NT2/D1 (cell line): Measurements from ENCODE around the gene KIAA0586.

Experiments
- DNase-seq: peaks from one replicate; pipeline ENCODE4 v3.0.0-alpha.2; 2011; ENCODE audit warnings: low read depth, low spot score
- H3K27me3 ChIP-seq: 2 replicates; pipeline ENCODE4 v1.6.0; 2011; ENCODE audit warnings: mild to moderate bottlenecking; ENCODE audit not compliant: insufficient read length, insufficient read depth
- H3K36me3 ChIP-seq: 2 replicates; pipeline ENCODE4 v1.6.1; 2011; ENCODE audit warnings: mild to moderate bottlenecking, low read length, mixed read lengths; ENCODE audit not compliant: insufficient read depth, insufficient read length
- H3K4me1 ChIP-seq: 2 replicates; pipeline ENCODE4 v1.5.1; 2011; ENCODE audit not compliant: insufficient read depth, insufficient read length
- H3K4me3 ChIP-seq: 2 replicates; pipeline ENCODE4 v1.5.1; 2011; ENCODE audit warnings: low read depth; ENCODE audit not compliant: insufficient read length
- H3K9ac ChIP-seq: 2 replicates; pipeline ENCODE4 v1.6.0; 2011; ENCODE audit warnings: low read depth; ENCODE audit not compliant: insufficient read length
- H3K9me3 ChIP-seq: 2 replicates; pipeline ENCODE4 v1.5.1; 2011; ENCODE audit warnings: mild to moderate bottlenecking, low read length; ENCODE audit not compliant: insufficient read depth
- SUZ12 ChIP-seq: IDR thresholded peaks from 2 replicates; pipeline ENCODE4 v1.6.1; 2011; ENCODE audit not compliant: insufficient read length, insufficient read depth; ENCODE audit errors: extremely low read depth
- YY1 ChIP-seq: IDR thresholded peaks from 2 replicates; pipeline ENCODE4 v1.6.1; 2011; ENCODE audit not compliant: insufficient read length, insufficient read depth
- ZNF274 ChIP-seq: IDR thresholded peaks from 2 replicates; pipeline ENCODE4 v1.6.1; 2011; ENCODE audit warnings: mild to moderate bottlenecking, low read depth, low read length

The KIAA0586 gene

DNA sequence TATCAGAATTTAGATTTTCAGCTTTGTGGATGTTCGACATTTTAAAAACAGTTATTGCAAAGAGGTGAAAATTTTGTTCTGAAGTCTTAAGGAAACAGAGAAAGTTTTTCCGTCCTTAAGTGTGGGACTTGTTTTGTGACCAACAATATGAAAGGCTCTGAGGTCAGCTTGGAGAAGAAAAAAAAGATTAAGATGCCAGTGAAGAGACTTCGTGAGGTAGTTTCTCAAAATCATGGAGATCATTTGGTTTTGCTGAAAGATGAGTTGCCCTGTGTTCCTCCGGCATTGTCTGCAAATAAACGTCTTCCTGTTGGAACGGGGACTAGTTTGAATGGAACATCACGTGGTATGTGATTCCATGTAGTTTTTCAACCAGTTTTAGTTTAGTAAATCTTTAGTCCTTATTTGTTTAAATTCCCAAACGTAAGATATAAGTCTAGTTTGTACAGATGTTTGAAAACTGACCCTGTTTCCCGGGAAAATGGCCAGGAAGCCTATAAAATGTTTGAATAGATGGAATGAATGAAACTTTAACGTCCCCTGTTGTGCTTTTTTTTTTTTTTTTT, 682 bp downstream of the KIAA0586 start:
- Histone ChIP-seq H3K9ac (peak overlapping the region; percentile 68), H3K9me3 (no peaks in the 10 kb centered on the region), H3K27me3 (no peaks in the 10 kb centered on the region), H3K4me3 (peak overlapping the region; percentile 62), H3K4me1 (no peaks in the 10 kb centered on the region), H3K36me3 (peaks cover 35% of the 10 kb centered on the region)
- TF ChIP-seq ZNF274 (no peak), YY1 (no peak), SUZ12 (no peak)
- no peak for DNase-seq

DNA sequence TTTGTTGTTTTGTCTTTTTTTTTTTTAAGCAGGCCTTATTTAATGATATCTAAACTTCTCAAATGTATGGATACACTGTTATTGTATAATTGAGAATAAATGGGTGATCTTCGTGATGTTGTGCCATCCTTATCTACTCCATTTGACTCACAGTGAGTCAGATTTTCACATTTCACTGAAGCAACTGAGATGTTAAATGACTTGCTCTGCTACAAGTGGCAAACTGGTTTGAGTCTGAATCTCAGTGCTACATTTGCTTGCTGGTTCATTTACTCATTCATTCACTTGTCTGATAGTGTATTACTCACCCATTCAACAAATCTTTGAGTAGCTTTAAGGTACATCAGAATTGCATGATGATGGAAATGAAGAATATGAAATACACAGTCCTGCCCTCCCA, 2.6 kb downstream of the KIAA0586 start:
- TF ChIP-seq YY1 (no peak), SUZ12 (no peak), ZNF274 (no peak)
- Histone ChIP-seq H3K27me3 (no peaks in the 10 kb centered on the region), H3K4me3 (no peak overlapping the region), H3K36me3 (peaks cover 23% of the 10 kb centered on the region), H3K4me1 (no peaks in the 10 kb centered on the region), H3K9ac (no peak overlapping the region), H3K9me3 (no peaks in the 10 kb centered on the region)
- no peak for DNase-seq

DNA sequence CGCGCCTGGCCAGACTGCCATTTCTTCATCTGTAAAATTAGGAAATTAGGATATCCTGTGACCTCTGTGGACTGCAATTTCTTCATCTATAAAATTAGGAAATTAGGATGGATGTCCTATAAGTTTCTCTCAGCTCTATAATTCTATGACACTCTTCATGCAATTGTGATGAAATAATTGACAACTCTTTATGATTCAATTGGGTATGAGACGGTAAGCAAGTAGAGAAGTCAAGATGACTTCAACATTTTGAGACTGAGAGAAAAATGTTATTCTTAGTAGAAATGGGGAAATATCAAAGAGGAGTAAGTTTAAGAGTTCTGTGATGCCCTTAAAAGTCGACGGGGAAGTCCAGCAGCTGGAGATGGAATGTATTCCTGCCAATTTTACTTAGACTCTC, 12.0 kb downstream of the KIAA0586 start:
- Histone ChIP-seq H3K4me3 (no peak overlapping the region), H3K27me3 (no peaks in the 10 kb centered on the region), H3K9ac (no peak overlapping the region), H3K4me1 (no peaks in the 10 kb centered on the region), H3K36me3 (peaks cover 19% of the 10 kb centered on the region), H3K9me3 (no peaks in the 10 kb centered on the region)
- TF ChIP-seq YY1 = no peak
- TF ChIP-seq SUZ12 = no peak
- TF ChIP-seq ZNF274 = no peak
- no peak for DNase-seq

DNA sequence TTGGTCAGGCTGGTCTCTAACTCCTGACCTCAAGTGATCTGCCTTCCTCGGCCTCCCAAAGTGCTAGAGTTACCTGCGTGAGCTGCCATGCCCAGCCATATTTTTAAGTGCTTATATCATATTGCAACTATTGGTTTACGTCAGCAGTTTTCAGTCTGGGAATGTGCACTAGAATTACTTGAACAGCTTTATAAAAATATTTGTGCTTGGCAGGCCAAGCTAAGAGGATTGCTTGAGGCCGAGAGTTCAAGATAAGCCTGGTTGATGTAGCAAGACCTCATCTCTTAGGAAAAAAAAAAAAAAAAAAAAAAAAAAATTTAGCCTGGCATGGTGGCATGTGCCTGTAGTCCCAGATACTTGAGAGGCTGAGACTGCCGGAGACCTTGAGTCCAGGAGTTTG, 17.1 kb downstream of the KIAA0586 start:
- H3K27me3 ChIP-seq = no peaks in the 10 kb centered on the region
- no peak for DNase-seq
- no peak for TF ChIP-seq YY1
- no peak for TF ChIP-seq SUZ12
- TF ChIP-seq ZNF274 = no peak
- H3K36me3 ChIP-seq = peaks cover 37% of the 10 kb centered on the region
- no peaks in the 10 kb centered on the region for H3K9me3 ChIP-seq
- no peak overlapping the region for H3K9ac ChIP-seq
- H3K4me1 ChIP-seq = no peaks in the 10 kb centered on the region
- no peak overlapping the region for H3K4me3 ChIP-seq

DNA sequence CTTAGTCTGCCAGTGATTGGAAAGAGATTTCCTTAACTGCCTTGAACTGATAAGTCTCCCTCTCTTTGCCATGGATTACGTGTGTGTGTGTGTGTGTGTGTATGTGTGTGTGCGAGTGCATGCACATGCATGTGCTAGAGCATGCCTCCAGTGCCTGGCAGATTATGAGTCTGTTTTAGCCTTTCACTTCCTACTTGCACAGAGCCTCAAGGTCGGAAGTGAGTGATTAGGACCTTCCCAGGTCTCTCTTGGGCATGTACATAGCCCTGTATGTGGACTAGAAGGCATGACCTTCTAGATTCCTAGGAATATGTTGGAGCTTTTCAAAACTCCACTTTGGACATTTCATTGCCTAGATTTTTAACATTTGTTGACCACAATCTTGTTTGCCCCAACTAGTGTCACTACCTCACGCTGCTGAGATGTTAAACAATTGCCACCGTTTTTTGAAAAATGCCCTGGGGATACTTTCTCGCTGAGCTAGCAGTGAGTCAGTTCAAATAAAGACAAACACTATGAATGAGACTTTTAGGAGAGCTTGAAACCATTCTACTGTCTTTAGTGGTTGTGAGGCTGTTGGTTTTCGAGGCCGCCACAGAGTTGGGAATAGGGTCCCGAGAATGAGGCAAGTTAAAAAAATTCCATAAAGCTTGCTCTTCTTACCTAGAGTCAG, 28.2 kb downstream of the KIAA0586 start:
- TF ChIP-seq ZNF274 (no peak), SUZ12 (no peak), YY1 (no peak)
- H3K4me3 ChIP-seq = no peak overlapping the region
- H3K9me3 ChIP-seq = no peaks in the 10 kb centered on the region
- H3K4me1 ChIP-seq = no peaks in the 10 kb centered on the region
- DNase-seq = peak; percentile 8
- H3K36me3 ChIP-seq = peaks cover 33% of the 10 kb centered on the region
- no peaks in the 10 kb centered on the region for H3K27me3 ChIP-seq
- H3K9ac ChIP-seq = no peak overlapping the region

DNA sequence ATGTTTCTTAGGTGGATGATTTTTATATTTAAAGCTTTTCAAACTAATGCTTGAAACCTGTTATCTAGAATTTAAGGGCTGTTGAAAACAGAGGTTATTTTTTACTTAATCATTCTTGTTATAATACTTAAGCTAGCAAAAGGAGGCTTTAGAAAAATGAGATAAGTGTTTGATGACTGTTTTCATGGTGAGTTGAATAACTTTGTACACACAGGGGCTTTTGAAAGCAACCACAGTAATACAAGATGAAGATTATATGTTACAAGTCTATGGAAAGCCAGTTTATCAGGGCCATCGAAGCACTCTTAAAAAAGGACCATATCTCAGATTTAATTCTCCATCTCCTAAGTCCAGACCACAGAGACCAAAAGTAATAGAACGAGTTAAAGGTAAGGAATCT, 33.3 kb downstream of the KIAA0586 start:
- Histone ChIP-seq H3K36me3 (peaks cover 25% of the 10 kb centered on the region), H3K9me3 (no peaks in the 10 kb centered on the region), H3K4me3 (no peak overlapping the region), H3K4me1 (no peaks in the 10 kb centered on the region), H3K9ac (no peak overlapping the region), H3K27me3 (no peaks in the 10 kb centered on the region)
- no peak for TF ChIP-seq YY1
- no peak for TF ChIP-seq SUZ12
- no peak for TF ChIP-seq ZNF274
- no peak for DNase-seq

DNA sequence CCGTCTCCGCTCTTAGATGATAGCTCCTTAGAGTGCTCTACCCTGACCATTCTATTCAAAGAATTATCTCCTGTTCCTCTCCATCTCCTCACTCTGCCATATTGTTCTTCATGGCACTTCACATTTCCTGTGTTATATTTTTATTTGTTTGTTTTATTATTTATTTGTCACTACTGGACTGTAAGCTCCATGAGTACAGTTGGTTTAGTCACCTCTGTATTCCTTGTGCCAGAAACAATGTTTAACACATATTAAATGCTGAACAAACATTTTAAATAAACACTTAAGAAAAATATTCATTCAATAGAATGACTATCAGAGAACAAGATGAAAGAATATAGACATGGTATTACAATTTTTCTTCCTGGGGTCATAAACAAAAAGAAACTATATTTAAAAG, 35.6 kb downstream of the KIAA0586 start:
- Histone ChIP-seq H3K9ac (no peak overlapping the region), H3K36me3 (peaks cover 24% of the 10 kb centered on the region), H3K27me3 (no peaks in the 10 kb centered on the region), H3K4me3 (no peak overlapping the region), H3K9me3 (no peaks in the 10 kb centered on the region), H3K4me1 (no peaks in the 10 kb centered on the region)
- TF ChIP-seq ZNF274 (no peak), SUZ12 (no peak), YY1 (no peak)
- DNase-seq = no peak

DNA sequence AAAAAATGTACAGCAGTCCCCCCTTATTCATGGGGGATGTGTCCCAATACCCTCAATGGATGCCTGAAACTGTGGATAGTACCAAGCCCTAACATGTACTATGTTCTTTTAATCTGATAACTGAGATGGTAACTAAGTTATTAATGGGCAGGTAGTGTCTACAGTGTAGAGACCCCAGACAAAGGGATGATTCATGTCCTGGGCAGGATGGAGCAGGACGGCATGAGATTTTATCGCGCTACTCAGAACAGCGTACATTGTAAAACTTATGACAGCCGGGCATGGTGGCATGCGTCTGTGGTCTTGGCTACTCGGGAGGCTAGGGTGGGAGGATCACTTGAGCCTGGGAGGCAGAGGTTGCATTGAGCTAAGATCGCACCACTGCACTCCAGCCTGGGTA, 37.1 kb downstream of the KIAA0586 start:
- peaks cover 30% of the 10 kb centered on the region for H3K36me3 ChIP-seq
- H3K4me1 ChIP-seq = no peaks in the 10 kb centered on the region
- H3K9me3 ChIP-seq = no peaks in the 10 kb centered on the region
- H3K27me3 ChIP-seq = no peaks in the 10 kb centered on the region
- H3K4me3 ChIP-seq = no peak overlapping the region
- TF ChIP-seq SUZ12 = no peak
- TF ChIP-seq YY1 = no peak
- no peak for TF ChIP-seq ZNF274
- no peak overlapping the region for H3K9ac ChIP-seq
- no peak for DNase-seq
